GM12892 (cell line): ENCODE results near the gene ERVMER34-1.

Experiments used
- DNase-seq: peaks from one replicate; pipeline ENCODE4 v3.0.0; 2011; ENCODE audit not compliant: insufficient read length
- FAIRE-seq: peaks from 2 replicates; lab custom pipeline; 2011; peaks lifted over from hg19 to GRCh38; lab: Jason Lieb, UNC
- POLR2A ChIP-seq: IDR thresholded peaks from 2 replicates; pipeline ENCODE4 v1.6.1; 2011; ENCODE audit warnings: low read depth, low read length, control low read depth
- POLR2AphosphoS5 ChIP-seq: IDR thresholded peaks from 2 replicates; pipeline ENCODE4 v1.6.1; 2011; ENCODE audit warnings: low read depth, low read length, control low read depth
- TAF1 ChIP-seq: IDR thresholded peaks from 2 replicates; pipeline ENCODE4 v1.6.1; 2011; ENCODE audit warnings: low read depth, mild to moderate bottlenecking, control low read depth, low read length, borderline replicate concordance

ERVMER34-1 gene

DNA sequence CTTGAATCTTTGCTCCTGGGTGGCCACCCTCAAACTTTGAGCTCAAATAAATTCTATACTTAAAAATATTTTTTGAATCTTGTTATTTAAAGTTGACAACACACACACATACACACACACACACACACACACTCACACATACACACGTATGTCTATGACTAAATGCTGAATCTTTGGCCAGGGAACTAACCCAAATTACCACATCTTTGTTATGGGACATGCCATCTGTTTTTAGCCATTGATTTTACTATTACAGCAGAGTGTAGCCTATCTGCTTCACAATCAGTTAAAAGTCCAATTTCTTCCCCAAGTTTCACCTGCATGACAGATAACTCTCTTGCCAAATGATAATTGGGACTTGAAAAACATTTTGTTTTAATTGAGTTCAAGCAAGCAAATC lies 47.1 kb downstream of the ERVMER34-1 start:
- no peak for TF ChIP-seq POLR2A
- TF ChIP-seq TAF1 = no peak
- no peak for TF ChIP-seq POLR2AphosphoS5
- FAIRE-seq (no peak), DNase-seq (no peak)

DNA sequence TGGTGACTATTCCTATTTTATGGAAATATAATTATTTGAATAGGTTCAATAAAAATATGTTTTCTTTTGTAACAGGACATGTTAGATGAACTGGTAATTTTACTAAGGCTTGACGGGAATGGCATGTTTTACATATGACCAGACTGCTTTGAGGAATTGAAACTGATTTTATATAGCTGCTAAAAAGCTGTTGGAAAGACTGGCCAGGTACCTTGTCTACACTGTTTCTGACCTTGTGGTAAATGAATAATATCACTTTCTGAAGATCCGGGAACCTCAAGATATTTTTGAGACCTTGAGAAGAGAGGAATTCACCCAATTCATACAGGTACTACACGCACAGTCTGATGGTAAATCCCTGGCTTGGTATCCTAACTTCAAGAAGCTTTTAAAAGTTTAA lies 50.0 kb downstream of the ERVMER34-1 start:
- no peak for TF ChIP-seq POLR2A
- no peak for TF ChIP-seq POLR2AphosphoS5
- no peak for TF ChIP-seq TAF1
- FAIRE-seq (peak; percentile 76), DNase-seq (no peak)

DNA sequence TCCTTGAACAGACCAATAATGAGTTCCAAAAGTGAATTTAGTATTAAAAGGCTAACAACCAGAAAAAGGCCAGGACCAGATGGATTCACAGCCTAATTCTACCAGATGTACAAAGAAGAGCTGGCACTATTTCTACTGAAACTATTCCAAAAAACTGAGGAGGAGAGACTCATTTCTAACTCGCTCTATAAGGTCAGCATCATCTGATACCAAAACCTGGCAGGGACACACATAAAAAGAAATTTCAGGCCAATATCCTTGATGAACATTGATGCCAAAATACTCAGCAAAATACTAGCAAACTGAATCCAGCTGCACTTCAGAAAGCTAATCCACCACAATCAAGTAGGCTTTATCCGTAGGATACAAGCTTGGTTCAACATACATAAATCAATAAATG lies 56.3 kb downstream of the ERVMER34-1 start:
- no peak for TF ChIP-seq POLR2A
- TF ChIP-seq TAF1 = no peak
- TF ChIP-seq POLR2AphosphoS5 = no peak
- FAIRE-seq (no peak), DNase-seq (no peak)

DNA sequence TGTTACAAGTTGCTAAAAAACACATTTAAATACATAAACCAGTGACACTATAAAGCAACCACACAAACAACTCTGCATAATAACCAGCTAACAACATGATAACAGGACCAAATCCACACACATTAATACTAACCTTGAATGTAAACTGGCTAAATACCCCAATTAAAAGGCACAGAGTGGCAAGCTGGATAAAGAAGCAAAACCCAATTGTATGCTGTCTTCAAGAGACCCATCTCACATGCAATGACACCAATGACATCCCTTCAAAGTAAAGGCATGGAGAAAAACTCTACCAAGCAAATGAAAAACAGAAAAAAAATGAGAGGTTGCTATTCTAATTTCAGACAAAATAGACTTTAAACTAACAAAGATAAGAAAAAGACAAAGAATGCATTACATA lies 57.7 kb downstream of the ERVMER34-1 start:
- FAIRE-seq (no peak), DNase-seq (no peak)
- TF ChIP-seq POLR2A (no peak), TAF1 (no peak), POLR2AphosphoS5 (no peak)
